ENCODE data around the gene KLHL14.

KLHL14 gene

DNA sequence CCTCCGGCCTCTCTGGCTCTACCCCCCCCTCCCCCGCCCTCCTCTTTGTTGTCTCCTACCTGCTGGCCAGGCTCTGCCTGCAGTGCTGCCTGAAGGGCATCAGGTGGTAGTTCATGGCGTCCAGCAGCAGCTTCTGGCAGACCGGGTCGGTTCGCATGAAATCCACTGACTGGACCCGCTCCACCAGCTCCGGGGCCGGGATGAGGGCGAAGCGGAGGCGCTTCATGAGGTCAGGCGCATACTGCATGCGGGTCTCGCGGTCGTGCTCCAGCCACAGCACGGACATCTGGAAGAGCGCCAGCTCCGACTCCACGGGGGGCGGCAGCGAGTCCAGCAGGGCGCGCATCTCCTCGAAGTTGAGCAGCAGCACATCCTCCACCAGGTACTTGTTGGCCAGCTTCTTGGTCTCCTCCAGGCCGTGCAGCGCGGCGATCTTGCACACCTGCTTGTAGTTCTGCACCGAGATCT lies 3.2 kb downstream of the KLHL14 start:
- no peak overlapping the region for H3K4me2 ChIP-seq (ENCODE audit: low read length)
- H3K27me3 ChIP-seq (ENCODE audit: control insufficient read depth, insufficient read depth, low read length): peaks cover 70% of the 10 kb centered on the region
- no peak overlapping the region for H3K4me3 ChIP-seq (ENCODE audit: low read length)
- no peak overlapping the region for H3K9ac ChIP-seq (ENCODE audit: low read depth, low read length)
- H3K4me1 ChIP-seq (ENCODE audit: control insufficient read depth, insufficient read depth, low read length): peaks cover 9% of the 10 kb centered on the region
- no peaks in the 10 kb centered on the region for H3K36me3 ChIP-seq (ENCODE audit: insufficient read depth, low read length)
- no peaks in the 10 kb centered on the region for H3K9me3 ChIP-seq (replicated peaks; ENCODE audit: low read length)

DNA sequence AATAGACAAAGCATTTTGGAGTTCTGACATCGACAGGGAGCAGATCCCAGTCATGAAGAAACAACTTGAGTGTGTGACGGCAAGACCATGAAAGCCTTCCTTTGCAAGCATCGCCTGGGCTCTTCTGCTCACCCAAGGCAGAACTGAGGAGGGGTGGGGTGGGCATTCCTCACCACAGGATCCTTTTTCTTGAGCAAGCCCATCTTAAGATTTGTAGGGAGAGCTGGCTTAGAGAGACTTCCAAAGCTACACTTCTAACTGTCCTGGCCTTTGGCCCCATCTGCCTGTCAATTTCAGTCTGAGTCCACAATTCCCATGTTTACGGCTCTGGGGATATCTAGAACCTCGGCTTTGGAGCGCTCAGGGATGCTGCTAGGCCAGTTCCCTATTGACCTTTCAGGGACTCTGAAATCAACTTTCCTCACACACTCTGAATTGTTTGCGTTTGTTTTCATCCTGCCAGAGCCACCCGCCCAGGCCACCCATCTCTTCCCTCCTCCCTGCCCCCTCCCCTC lies 3.7 kb downstream of the KLHL14 start:
- H3K4me2 ChIP-seq (ENCODE audit: low read length): no peak overlapping the region
- no peak overlapping the region for H3K9ac ChIP-seq (ENCODE audit: low read depth, low read length)
- H3K4me3 ChIP-seq (ENCODE audit: low read length): no peak overlapping the region
- no peaks in the 10 kb centered on the region for H3K9me3 ChIP-seq (replicated peaks; ENCODE audit: low read length)
- H3K36me3 ChIP-seq (ENCODE audit: insufficient read depth, low read length): no peaks in the 10 kb centered on the region
- peaks cover 70% of the 10 kb centered on the region for H3K27me3 ChIP-seq (ENCODE audit: control insufficient read depth, insufficient read depth, low read length)
- H3K4me1 ChIP-seq (ENCODE audit: control insufficient read depth, insufficient read depth, low read length): peaks cover 9% of the 10 kb centered on the region

DNA sequence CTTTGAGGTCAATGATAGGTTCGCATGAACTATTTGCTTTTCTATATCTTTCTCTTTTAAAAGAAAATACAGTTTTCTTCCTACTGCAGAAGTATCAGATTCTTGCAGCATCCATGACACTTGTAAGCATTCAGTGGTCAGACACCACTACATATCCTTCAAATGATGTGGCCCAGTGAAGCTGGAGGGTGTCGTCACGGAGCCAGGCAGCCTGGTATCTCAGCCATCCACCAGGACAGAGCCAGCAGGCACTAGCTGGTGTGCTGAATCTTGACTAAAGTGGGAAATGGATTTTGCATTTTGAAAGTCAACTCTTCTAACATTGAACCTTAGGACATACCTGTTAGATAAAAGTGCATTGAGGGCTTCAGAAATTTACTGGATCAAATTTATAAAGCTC lies 5.4 kb downstream of the KLHL14 start:
- Histone ChIP-seq H3K9ac (ENCODE audit: low read depth, low read length) (no peak overlapping the region), H3K4me2 (ENCODE audit: low read length) (no peak overlapping the region), H3K9me3 (replicated peaks; ENCODE audit: low read length) (no peaks in the 10 kb centered on the region), H3K4me1 (ENCODE audit: control insufficient read depth, insufficient read depth, low read length) (peaks cover 9% of the 10 kb centered on the region), H3K36me3 (ENCODE audit: insufficient read depth, low read length) (no peaks in the 10 kb centered on the region), H3K27me3 (ENCODE audit: control insufficient read depth, insufficient read depth, low read length) (peaks cover 69% of the 10 kb centered on the region), H3K4me3 (ENCODE audit: low read length) (no peak overlapping the region)

DNA sequence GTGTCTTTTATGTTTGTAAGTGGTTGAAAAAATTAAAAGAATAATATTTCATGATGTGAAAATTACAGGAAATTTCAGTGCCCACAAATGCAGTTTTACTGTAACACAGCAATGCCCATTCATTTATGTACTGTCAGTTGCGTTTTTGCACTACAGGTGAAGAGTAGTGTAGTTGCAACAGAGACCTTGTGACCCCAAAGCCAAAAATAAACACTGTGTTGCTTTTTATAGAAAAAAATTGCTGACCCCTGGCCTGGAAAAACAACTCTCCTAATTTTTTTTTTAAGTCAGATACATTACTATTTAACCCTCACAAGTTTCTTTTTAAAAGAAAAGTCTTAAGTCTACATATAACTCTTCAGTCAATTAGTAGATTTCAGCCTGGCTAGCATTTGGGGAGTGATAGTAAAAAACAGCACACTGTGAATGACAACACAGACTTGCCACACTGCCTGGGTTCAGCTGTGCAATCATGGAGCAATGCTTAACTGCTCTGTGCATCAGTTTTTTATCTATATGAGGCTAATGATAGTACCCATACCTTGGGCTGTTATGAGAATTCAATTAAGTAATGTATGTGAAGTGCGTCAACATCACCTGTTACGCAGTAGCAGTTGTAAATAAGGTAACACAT lies 8.1 kb downstream of the KLHL14 start:
- Histone ChIP-seq H3K36me3 (ENCODE audit: insufficient read depth, low read length) (no peaks in the 10 kb centered on the region), H3K9ac (ENCODE audit: low read depth, low read length) (no peak overlapping the region), H3K4me3 (ENCODE audit: low read length) (no peak overlapping the region), H3K4me1 (ENCODE audit: control insufficient read depth, insufficient read depth, low read length) (peaks cover 1% of the 10 kb centered on the region), H3K27me3 (ENCODE audit: control insufficient read depth, insufficient read depth, low read length) (peaks cover 48% of the 10 kb centered on the region), H3K4me2 (ENCODE audit: low read length) (no peak overlapping the region), H3K9me3 (replicated peaks; ENCODE audit: low read length) (no peaks in the 10 kb centered on the region)

DNA sequence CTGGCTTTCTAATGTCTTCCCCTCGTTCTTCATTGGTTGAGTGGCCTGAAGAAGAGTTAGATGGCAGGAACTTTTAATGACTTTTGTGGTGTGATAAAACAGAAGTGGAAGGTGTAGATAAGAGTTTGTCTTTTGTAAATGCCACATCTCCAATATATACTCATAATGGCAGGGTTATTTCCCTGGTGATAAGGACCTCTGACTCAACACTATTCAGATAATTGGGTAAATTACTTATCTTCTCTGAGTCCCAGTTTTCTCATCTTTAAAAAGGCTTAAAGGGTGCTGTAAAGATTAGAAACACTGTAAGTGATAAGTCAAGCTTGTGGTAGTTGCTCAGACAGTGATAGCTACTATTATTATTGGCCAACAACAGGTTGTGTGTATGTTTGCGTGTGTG lies 9.5 kb downstream of the KLHL14 start:
- Histone ChIP-seq H3K36me3 (ENCODE audit: insufficient read depth, low read length) (no peaks in the 10 kb centered on the region), H3K4me1 (ENCODE audit: control insufficient read depth, insufficient read depth, low read length) (no peaks in the 10 kb centered on the region), H3K4me3 (ENCODE audit: low read length) (no peak overlapping the region), H3K4me2 (ENCODE audit: low read length) (no peak overlapping the region), H3K27me3 (ENCODE audit: control insufficient read depth, insufficient read depth, low read length) (peaks cover 35% of the 10 kb centered on the region), H3K9ac (ENCODE audit: low read depth, low read length) (no peak overlapping the region), H3K9me3 (replicated peaks; ENCODE audit: low read length) (no peaks in the 10 kb centered on the region)

DNA sequence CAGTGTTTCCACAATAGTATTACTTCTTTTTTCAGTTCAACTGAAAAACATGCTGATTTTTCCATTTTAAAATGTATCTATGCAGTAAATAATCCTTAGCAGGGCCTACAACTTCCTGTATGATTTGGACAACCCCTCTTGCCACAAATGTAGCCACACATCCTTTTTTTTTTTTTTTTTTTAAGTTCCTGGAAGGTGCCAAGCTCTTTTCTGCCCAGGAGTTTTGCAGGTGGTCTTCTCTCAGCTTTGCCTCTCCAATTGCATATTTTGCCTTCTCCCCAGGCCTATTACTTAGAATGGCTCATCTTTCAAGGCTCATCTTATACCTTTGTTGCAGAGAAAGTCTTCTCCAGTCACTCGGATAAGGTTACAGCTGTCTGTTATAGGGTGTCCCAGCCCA lies 11.6 kb downstream of the KLHL14 start:
- no peaks in the 10 kb centered on the region for H3K9me3 ChIP-seq (replicated peaks; ENCODE audit: low read length)
- no peak overlapping the region for H3K4me2 ChIP-seq (ENCODE audit: low read length)
- no peak overlapping the region for H3K9ac ChIP-seq (ENCODE audit: low read depth, low read length)
- H3K36me3 ChIP-seq (ENCODE audit: insufficient read depth, low read length): no peaks in the 10 kb centered on the region
- H3K27me3 ChIP-seq (ENCODE audit: control insufficient read depth, insufficient read depth, low read length): peaks cover 19% of the 10 kb centered on the region
- no peak overlapping the region for H3K4me3 ChIP-seq (ENCODE audit: low read length)
- H3K4me1 ChIP-seq (ENCODE audit: control insufficient read depth, insufficient read depth, low read length): no peaks in the 10 kb centered on the region

DNA sequence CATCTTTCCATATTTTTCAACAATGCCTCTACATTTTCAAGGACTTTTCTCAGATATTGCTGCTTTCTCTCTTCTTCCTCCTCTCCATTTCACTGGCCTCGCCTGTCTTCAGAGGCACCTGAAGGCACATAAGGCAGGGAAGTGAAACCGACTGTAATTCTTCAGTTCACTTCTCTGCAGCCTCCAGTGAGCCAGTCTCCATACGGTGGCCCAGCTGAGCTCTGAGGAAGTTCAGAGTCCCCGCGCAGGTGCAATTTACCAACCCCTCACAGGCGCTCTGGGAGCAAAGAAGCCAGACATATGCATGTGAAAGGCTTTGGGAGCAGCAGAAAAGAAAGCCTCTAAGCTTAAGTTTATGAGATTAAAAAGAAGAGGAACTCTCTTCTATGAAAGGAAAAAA lies 12.4 kb downstream of the KLHL14 start:
- no peak overlapping the region for H3K4me2 ChIP-seq (ENCODE audit: low read length)

DNA sequence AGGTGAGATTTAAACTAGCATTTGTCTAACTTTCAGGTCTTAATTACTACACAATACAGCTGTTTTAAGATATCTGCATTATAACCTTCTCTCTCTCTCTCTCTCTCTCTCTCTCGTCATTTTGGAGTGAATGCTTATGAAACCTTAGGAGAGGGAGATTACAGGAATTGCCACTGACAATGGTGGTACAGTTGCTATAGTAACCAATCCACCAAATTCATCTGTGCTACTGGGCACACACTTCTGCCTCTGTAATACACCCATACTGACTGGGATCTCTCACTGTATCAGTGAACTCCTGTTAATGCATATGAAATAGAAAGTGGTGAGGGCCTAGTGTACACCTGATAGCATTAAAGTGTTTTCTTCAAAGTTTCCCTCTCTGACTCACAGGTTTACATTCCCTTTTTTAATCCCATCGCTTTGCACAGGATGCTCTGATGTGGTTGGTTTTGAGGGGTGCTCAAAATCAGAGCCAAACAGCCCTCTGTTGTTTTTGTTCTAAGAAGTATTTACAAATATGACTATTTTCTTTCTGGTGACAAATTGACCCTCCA lies 13.1 kb downstream of the KLHL14 start:
- Histone ChIP-seq H3K9ac (ENCODE audit: low read depth, low read length) (no peak overlapping the region), H3K4me1 (ENCODE audit: control insufficient read depth, insufficient read depth, low read length) (no peaks in the 10 kb centered on the region), H3K9me3 (replicated peaks; ENCODE audit: low read length) (no peaks in the 10 kb centered on the region), H3K27me3 (ENCODE audit: control insufficient read depth, insufficient read depth, low read length) (peaks cover 7% of the 10 kb centered on the region), H3K4me2 (ENCODE audit: low read length) (no peak overlapping the region), H3K36me3 (ENCODE audit: insufficient read depth, low read length) (no peaks in the 10 kb centered on the region), H3K4me3 (ENCODE audit: low read length) (no peak overlapping the region)

More for the DNA sequence above, 12.4 kb downstream of the KLHL14 start:
- H3K4me3 ChIP-seq (ENCODE audit: low read length): no peak overlapping the region
- H3K9ac ChIP-seq (ENCODE audit: low read depth, low read length): no peak overlapping the region
- no peaks in the 10 kb centered on the region for H3K4me1 ChIP-seq (ENCODE audit: control insufficient read depth, insufficient read depth, low read length)
- peaks cover 14% of the 10 kb centered on the region for H3K27me3 ChIP-seq (ENCODE audit: control insufficient read depth, insufficient read depth, low read length)
- no peaks in the 10 kb centered on the region for H3K36me3 ChIP-seq (ENCODE audit: insufficient read depth, low read length)
- H3K9me3 ChIP-seq (replicated peaks; ENCODE audit: low read length): no peaks in the 10 kb centered on the region

DNA sequence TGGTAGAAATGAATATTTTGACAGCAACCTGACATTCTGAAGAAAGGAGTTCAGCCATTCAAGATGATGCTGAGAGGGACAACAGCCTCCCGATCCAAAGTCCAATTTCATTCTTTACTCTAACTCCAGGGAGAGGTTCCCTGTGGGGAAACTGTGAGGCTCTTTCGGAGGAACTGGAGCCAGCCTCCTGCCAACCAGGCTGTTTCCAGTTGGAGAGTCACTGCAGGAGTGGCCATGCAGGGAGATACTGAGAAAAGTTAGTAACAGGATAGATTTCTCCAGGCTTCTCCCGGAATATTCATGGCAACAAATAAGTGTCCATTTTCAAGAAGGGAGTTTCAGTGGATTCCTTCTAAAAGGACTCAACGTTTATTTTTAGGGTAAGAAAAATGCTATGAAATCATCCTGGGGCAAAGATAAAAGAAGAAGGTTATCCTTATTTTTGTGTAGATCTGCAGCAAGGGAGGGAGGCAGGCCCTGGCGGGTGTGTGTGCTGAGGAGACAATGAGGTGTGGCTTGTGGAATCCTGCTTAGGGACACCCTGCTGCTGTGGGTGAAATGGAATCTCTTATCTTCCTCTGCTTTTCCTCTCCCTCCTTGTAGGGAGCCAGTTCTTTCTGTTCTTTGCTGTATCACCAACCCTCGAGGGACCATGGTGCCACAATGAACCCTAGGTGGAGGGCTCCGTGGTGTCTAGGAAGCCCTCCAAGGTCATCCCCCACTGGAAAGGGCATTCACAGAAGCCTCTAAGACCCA lies 18.1 kb downstream of the KLHL14 start:
- H3K27me3 ChIP-seq (ENCODE audit: control insufficient read depth, insufficient read depth, low read length): no peaks in the 10 kb centered on the region
- H3K4me3 ChIP-seq (ENCODE audit: low read length): no peak overlapping the region
- H3K4me2 ChIP-seq (ENCODE audit: low read length): no peak overlapping the region
- H3K36me3 ChIP-seq (ENCODE audit: insufficient read depth, low read length): no peaks in the 10 kb centered on the region
- no peak overlapping the region for H3K9ac ChIP-seq (ENCODE audit: low read depth, low read length)
- H3K9me3 ChIP-seq (replicated peaks; ENCODE audit: low read length): no peaks in the 10 kb centered on the region
- H3K4me1 ChIP-seq (ENCODE audit: control insufficient read depth, insufficient read depth, low read length): no peaks in the 10 kb centered on the region

DNA sequence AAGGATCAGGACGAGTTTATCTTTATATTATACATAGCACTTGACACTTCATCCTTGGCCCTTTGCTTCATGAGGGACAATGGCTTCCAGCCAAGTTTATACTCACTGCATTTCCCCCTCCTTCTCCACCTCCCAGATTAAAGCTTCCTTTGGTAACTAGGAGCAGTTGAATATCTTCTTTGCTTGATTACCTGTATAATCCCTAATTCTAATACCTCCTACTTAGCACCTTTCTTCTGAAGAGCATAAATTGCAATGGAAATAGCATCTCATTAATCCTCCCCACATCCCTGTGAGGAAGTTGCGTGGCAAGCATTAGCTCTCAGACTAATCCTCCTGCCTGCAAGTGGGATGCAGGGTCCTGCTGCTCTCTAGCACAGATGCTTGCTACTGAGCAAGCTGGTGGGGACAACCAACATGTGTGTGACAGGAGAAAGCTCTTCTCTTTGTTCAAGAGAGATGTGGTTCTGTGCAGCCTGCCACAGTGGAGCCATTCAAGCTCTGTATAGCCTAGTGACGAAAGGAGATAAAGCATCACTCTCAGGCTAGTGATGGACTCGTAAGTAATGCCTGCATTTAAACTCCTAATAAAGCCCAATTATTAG lies 19.1 kb downstream of the KLHL14 start:
- Histone ChIP-seq H3K27me3 (ENCODE audit: control insufficient read depth, insufficient read depth, low read length) (no peaks in the 10 kb centered on the region), H3K36me3 (ENCODE audit: insufficient read depth, low read length) (no peaks in the 10 kb centered on the region), H3K4me1 (ENCODE audit: control insufficient read depth, insufficient read depth, low read length) (no peaks in the 10 kb centered on the region), H3K4me2 (ENCODE audit: low read length) (no peak overlapping the region), H3K9ac (ENCODE audit: low read depth, low read length) (no peak overlapping the region), H3K4me3 (ENCODE audit: low read length) (no peak overlapping the region), H3K9me3 (replicated peaks; ENCODE audit: low read length) (no peaks in the 10 kb centered on the region)

DNA sequence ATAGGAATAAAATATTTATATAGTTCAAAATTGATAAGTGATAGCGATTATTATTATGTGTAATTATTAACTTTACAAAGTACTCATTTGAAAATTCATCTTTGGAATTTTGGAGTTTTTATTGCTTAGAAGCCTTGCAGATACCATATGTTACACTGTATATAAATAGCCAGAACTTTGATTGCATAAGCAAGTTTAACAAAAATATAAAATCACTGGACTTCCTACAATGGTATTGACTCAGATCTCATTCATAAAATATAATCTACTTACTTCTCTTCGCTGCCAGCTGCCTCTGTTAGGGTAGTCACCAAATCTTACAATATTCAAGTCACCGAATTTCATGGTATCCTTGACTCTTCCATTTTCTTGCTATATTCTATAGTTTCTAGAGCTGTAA lies 22.5 kb downstream of the KLHL14 start:
- H3K27me3 ChIP-seq (ENCODE audit: control insufficient read depth, insufficient read depth, low read length): no peaks in the 10 kb centered on the region
- H3K4me3 ChIP-seq (ENCODE audit: low read length): no peak overlapping the region

More for the DNA sequence above, 22.5 kb downstream of the KLHL14 start:
- Histone ChIP-seq H3K9ac (ENCODE audit: low read depth, low read length) (no peak overlapping the region), H3K4me2 (ENCODE audit: low read length) (no peak overlapping the region), H3K4me1 (ENCODE audit: control insufficient read depth, insufficient read depth, low read length) (no peaks in the 10 kb centered on the region), H3K36me3 (ENCODE audit: insufficient read depth, low read length) (no peaks in the 10 kb centered on the region), H3K9me3 (replicated peaks; ENCODE audit: low read length) (no peaks in the 10 kb centered on the region)
